T-helper 2 cell (primary cell): Measurements from ENCODE around the gene LRRC51.

Experiments used
- DNase-seq, 5 experiments: peaks; one replicate each; pipeline versions ENCODE4 v3.0.0 to v3.0.0-alpha.2; 2012 to 2022

The LRRC51 gene

DNA sequence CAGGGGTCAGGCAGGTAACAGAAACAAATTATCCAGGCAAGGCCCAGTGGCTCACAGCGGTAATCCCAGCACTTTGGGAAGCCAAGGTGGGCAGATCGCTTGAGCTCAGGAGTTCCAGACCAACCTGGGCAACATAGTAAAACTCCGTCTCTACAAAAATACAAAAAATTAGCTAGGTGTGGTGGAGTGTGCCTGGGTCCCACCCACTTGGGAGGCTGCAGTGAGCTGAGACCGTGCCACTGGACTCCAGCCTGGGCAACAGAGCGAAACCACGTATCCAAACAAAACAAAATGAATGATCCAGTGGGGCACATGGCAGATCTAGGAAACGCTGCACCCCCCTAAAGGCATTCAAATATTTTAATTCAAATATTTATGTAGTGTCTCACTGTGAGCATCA is 10.2 kb upstream of the LRRC51 start:
- no peak for DNase-seq

DNA sequence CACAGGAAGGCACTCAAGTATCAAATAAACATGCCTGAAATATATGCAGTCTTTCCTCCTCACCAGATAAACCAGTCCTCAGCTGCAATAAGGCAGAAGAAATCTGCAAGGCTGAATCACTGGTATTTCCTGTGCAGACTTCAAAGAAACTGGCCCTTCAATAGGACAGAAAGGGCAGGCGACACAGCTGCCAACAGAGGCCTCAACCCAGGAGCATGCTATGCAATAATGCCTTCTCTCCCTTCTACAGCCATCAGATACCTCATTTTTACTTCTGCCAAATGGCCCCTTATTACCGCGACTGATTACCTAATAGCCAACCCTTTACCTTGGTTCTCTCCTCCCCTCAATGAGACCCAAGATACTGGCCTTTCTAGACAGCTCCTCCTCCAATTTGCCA is 8.3 kb upstream of the LRRC51 start:
- DNase-seq = no peak

DNA sequence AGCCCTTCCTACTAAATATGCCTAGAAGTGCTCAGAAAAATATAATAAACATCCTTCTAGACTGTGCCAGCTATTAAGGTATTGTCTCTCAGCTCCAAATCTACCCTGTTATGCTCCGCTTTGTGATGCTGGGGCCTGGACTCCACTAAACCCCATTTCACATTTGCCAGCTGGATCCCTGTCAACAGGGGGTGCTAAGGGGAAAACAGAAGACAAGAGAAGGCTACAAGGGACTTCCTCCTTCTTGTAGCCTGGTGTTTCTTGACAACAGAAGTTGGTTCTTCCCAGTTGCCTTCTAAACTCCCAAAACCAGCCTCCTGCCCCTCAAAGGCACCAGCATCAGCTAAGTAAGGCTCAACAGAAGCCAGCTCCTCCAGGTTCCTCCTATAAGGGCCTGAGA is 5.5 kb upstream of the LRRC51 start:
- peak in 1 of 5 experiments; percentile 11 for DNase-seq

DNA sequence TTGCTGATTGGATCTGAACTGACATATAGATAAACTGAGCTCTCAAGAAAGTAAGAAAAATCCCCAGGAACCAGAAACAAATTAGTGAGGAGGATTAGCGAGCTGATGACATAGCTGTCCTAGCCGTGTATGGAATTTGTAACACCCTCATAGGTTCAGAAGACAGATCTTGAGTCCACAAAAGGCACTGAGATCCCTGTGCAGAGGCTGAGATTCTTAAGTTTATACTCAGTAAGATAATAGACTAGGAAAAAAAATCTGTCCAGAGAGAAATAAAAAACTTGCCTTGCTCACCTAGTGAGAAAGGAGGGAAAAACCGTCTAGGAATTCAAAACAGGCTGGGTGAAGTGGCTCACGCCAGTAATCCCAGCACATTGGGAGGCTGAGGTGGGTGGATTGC is 4.9 kb upstream of the LRRC51 start:
- no peak for DNase-seq

DNA sequence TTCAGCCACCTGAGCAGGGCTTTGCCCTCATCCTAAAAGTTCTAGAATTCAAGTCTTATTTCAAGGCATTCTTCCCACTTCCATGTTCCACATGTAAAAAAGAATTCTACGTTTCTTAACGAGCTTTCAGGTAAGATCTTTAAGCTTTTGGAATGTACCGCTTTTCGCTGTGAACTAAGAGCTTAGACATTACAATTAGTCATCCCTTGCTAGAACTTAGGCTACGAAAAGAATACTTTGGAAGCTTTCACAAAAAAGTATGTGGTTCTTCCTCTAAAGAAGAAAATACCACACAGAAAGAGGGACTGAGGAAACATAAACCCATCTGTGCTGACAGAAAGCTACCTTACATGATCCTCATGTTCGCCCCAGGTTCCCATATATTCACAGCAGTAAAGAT is 2.2 kb upstream of the LRRC51 start:
- DNase-seq = no peak

DNA sequence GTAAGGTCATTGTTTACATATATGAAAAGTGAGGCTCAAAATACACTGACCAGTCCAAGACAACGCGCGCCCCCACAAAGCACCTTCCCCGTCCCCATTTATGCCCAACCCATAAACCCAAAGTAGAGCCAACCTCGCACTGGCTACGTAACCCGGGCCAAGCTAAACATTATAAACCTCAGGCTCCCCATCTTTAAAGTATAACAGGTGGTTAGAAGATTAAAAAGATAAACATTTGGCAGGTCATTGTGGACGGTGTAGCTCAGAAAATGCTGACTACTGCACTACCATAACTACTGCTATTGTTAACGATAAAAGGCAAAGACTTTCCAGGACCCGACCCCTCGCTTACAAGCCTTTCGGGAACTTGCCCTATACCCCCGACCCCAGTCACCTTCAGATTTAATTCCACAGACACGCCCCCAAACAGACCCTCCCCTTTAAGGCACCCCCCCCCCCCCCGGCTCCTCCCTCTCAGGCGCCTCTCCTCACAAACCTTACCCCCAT is 778 bp upstream of the LRRC51 start:
- DNase-seq = peak in 3 of 5 experiments; percentile 22 to 69 (median 41)

DNA sequence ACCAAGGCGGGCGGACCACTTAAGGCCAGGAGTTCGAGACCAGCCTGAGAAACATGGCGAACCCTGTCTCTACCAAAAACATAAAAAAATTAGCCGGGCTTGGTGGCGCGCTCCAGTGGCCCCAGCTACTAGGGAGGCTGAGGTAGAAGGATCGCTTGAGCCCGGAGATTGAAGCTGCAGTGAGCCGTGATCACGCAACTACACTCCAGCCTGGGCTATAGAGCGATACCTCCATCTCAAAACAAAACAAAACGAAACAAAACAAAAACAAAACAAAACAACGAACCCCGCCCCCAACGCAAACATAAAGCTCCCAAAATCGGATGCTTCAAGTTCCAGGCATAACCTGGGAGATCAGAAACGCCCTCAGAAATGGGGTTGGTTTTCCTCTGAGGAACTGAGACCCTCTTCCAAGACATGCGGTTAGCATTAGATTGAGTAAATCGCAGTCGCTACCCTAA is 564 bp downstream of the LRRC51 start:
- DNase-seq = no peak

DNA sequence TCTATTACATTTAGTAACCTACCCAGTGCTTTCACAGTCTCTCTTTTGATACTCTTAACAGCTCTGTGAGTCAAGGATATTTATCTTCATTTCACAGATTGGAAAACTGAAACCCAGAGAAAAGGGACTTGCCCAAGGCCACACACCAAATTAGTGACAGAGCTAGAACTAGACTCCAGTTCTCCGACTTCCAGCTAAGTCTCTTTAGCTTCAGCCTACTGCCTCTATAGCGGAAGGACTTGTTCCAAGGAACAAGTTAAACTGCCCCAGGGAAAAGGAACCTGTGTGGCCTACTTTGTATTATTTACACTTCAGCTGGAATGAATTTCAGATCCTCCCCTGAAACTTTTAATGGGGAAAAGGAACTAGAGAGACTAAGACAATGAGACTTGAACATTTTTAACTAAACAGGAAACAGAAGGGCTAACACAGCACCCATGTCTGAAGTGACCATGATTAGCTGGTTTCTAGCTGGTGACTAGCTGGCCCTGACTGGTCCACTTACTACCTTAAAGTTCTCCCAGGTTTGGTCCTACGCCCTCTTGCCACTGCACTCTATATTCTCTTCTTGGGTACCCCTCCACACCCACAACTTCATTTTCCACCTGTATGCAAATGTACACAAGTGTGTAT is 1.3 kb downstream of the LRRC51 start:
- DNase-seq = no peak

DNA sequence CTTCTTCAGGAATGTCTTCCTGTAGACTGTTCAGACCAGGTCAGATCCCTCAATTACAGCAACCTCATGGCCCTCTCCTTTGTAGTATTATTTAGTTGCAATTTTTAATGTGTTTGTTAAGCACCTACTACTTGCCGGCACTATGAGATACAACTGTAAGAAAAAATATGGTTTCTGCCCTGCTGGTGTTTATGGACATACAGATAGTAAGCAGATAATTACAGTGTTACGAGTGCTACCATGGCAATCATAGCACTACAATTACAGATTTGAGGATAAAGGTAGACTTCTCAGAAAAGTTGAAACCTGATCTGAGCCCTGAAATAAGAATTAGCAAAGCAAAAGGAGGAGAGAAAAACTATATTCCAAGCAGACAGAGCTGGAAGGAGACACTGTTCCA is 2.8 kb downstream of the LRRC51 start:
- no peak for DNase-seq

DNA sequence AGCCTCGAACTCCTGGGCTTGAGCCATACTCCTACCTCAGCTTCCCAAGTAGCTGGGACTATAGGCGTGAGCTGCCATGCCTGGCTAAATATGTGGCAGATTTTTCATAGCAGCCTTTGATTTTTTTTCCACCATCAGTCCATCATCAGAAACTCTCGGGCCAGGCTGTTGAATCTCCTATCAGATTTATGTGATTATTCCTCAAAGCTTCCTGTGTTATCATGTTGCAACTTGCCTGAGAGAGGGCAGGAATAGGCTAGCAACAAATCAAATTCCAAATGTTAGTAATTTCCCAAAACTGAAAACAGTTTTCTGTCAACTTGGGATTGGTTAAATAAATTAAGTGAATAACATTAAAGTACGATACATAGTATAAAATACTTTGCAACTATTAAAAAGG is 3.4 kb downstream of the LRRC51 start:
- DNase-seq = no peak

DNA sequence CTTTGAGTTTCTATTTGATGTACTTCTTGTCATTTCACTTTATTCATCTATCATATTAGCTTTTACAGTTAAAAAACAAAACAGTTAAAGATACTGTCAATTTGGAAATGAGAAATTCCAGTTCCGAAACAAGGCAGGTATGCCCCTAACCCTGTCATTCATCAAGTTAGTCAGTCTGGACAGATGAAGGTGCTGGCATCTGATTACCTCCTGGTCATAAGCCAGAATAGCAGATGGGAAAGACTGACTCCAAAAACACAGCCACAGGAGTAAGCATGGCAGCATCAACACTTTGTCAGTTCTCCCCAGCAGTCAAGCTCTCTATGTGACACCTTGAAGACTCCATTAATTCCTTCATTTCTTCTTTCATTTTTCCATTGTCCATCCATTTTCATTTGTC is 4.3 kb downstream of the LRRC51 start:
- no peak for DNase-seq

DNA sequence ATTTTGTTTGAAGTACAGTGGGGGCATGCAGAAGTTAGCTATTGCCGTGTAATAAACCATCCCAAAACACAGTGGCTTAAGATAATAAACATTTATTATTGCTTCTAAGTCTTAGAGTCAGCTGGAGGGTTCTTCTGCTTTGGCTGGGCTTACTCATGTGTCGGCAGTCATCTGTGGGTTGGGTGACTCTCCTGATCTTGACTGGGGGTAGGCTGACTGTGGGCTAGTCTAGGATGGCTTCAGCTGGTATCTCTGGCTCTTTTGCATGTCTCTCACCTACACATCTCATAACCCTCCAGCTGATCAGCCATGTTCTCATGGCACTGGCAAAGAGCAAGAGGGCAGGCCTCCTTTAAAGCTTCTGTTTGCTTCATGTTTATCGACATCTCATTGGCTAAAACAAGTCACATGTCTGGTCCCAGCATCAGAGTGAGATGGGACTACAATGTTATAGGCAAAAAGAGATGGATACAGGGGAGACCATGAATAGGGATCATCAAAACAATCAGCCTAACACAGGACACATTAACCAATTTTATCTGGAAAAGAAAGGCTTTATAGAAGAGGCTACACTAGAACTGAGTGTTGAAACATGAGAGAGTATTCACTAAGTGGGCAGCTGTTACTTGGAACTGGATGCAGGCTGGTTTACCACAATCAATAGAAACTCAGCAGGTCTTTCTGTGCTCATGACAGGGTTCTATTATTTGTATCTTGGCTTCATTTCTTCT is 5.1 kb downstream of the LRRC51 start:
- no peak for DNase-seq

DNA sequence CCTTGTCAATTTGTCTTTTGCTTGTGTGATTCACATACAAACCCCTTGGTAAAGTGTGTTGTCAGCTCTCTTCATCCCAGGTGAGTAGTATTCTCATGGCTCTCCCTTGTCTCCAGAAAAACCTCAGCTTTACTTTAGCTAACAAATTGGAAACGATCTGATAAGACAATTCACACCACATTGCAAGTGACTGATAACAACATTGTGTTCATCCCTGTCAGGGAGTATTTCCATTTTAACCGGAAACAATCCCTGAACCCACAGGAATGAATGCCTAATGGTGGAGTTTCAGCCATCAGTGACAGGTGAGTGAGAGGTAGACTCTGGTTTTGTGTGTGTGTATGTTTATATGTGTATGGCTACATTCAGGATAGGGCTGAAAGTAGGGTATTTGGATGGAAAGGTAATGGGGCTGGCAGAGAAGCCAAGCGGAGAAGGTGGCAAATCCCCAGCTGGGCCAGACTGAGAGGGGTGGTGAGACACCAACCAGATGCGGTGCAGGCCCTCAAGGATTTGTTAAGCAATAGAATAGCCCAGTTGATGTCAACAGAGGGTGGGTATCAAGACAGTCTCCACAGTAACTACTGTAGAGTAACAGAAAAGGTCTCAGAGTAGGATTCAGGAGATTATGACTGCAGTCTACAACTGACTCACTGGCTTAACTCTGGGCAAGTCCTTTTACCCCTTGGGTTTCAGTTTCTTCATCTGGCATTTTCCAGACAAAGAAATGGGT is 7.6 kb downstream of the LRRC51 start:
- DNase-seq = no peak

DNA sequence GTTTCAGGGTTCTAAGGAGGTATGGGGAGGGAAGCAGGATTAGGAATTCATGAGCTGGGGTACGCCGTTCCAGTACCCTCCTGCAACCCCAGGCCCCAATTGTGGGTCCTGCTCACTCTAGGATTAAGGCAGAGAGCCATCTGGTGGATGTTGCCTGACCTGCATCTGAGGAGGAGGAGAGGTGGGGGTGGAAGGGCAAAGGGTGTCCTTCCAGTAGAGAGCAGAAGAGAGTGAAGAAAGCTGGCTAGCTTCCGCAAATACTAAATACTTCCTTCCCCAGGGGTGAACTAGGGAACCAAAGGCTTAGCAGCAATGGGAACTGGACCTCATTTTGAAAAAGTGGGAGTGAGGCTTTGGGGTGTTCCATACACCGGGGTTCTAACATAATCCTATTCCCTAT is 10.6 kb downstream of the LRRC51 start:
- peak in 4 of 5 experiments; percentile 27 to 64 (median 51) for DNase-seq

DNA sequence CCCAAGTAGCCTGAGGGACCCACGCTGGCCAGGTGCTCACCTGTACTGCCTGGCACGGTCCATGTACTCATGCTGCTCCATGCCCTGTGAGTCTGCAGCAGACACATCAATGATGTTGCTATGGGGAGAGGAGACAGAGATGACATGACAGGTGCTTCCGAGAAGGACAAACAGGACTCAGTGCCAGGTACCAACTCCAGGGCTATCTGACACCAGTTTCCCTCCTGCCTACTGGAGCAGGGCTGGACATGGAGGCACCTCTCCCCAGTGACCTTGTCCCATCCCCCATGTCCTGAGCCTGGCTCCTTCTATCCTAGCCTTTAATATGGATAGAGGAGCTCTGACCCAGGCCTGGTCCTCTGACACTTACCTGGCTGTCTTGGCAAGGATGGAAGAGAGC is 18.1 kb downstream of the LRRC51 start:
- DNase-seq = no peak

DNA sequence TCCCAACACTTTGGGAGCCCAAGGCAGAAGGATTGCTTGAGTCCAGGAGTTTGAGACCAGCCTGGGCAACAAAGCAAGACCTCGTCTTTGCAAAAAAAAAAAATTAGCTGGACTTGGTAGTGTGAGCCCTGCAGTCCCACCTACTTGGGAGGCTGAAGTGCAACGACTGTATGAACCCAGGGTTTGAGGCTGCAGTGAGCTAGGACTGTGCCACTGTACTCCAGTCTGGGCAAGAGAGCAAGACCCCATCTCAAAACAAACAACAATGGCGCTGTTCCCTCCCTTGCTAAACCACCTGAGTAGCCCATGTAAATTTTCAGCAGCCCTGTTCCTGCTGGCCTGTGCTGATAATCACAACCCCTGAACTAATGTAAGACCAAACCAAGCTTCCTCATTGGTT is 19.4 kb downstream of the LRRC51 start:
- DNase-seq = no peak

DNA sequence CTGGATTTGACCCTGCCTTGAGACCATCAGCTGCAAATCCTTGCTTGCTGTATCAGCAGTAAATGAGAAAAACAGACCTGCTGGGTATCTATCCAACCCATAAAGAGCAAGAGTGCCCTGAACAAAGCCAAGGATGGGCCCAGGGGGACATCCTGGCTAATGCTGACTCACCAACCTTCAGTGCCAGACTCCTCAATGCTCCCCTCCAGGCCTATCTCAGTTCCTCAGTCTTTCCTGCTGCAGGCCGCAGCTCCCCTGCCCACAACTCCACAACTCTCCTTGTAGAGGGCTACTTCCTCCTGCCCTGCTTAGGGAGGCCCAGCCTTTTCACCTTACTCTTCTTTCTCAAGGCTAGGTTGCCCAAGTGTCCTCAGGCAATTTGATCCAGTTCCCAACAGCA is 19.8 kb downstream of the LRRC51 start:
- DNase-seq = no peak

DNA sequence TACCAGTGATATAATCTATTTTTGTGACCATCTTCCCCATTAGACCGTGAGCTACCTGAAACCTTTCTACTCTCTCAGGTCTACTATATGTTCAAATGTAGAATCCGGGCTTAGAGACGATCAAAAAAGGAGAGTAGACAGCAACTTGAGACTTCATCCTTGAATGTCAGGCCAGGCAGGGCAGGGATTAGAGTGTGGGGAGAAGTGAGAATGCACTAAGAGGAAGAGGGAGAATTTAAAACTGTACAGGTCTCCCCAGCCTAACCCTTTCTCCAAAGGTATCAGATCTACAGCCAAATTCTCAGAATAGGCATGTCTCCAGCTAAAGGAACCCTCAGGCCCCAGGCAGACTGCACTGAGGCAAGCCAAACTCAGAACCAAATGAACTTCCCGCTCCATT is 21.5 kb downstream of the LRRC51 start:
- DNase-seq = no peak

DNA sequence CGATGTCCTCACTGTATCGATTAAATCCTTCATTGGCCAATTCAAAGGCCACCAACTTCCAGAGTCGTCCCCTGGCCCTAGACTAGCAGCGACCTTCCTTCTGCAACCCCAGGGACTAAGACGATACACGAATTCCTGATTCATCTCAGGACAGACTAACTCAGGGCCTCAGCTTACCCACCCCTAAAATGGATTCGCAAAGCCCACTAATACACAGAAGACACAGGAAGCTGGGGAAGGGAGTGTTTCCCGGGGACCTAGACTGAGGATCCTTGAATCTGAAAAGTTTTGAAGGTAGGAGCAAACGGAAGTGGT is 21.9 kb downstream of the LRRC51 start:
- no peak for DNase-seq

DNA sequence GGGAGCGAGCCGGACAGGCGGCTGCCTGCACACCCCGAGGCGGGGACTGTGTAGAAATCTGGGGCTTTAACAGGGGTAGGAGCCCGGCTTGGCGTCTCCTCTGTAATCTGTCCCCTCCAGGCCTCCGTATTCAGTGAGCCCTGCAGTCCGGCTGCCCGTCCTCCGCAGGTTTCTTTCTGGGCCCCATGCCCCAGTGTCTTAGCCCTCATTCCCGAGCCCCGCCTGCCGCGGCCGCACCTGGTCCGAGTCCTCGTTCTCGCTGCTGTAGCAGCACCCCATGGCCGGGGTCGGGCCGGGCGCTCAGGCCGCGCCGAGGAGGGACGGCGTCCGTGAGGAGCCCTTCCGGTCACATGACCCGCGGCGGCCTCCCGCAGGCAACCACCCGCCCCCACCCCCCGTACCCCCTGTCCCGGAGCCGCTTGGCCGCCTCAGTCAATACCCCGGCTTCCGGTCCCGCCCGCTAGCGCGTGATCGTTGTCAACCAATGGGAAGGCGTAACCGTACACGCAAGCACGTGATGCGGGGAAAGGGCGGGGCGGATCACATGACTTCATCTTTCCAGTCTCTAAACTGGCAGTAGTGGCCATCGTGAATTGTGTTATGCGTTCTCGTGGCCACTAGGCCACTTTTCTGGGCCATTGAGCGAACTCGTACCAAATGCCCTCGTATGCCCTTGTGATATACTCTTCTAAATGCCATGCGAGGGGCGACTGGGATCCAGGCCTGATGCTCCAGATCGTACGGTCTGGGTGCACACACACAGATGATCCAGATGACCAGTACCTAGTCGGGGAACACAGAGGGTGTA is 22.5 kb downstream of the LRRC51 start, which contains the start of gene LAMTOR1:
Gene LAMTOR1, minus strand, starts transcription at position 352 of the 808 bp plus-strand sequence. Its CDS starts 73 bp downstream, at position 279.
- DNase-seq = peak; percentile 89 to 99 (median 96)

DNA sequence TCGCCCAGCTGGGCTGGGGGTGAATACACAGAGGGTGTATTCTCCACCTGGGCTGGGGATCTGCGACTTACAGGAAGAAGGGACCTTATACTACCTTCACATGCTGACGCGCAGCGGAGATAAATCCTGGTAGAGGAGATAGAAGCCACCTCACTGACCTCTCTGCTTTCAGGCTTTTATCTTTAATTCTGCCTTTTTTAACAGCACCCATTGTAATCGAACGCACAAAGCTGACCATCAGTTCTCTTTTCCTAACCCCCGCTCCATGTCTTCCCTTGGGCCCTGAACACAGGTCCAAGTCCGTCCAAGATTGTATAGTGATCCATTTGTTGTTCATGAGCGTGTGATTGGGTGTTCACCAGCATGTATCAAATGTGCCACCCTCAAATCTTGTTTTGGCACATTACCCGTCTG is 23.1 kb downstream of the LRRC51 start:
- no peak for DNase-seq

DNA sequence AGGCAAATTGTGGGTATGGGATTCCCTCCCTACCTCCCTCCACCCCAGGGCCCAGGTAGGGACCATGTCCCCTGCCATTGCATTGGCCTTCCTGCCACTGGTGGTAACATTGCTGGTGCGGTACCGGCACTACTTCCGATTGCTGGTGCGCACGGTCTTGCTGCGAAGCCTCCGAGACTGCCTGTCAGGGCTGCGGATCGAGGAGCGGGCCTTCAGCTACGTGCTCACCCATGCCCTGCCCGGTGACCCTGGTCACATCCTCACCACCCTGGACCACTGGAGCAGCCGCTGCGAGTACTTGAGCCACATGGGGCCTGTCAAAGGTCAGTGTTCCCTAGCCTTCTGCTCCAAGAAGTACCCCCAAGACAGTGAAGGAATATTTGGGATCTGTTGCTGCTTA is 25.2 kb downstream of the LRRC51 start, which contains the start of gene TOMT:
Gene TOMT, plus strand, starts transcription at position 37 of the 400 bp plus-strand sequence. Its CDS starts 28 bp downstream, at position 65.
- no peak for DNase-seq
